NCI-H526 treated with DMSO at 0.1 percent for 48 hours (cell line): ENCODE data around the gene ZNF644.
"Not testable (repeated sequence)": the region's sequence is repeated elsewhere in the genome, so short reads cannot be mapped to it uniquely, and the experiment has no call there.

Experiments used
- DNase-seq: peaks from one replicate; lab custom pipeline; 2025; lab: John Stamatoyannopoulos, UW

Gene ZNF644

GRCh38 chr1:91021686-91022517, at the start of gene ZNF644:
ZNF644 (minus strand) TSS chr1:91022035; CDS start chr1:90982353, 39,682 bp downstream.
- DNase-seq, result peak; percentile 82

- DNase-seq, result no peak
Measured at GRCh38 chr1:91070298-91070697, 48.5 kb upstream of the ZNF644 start.

- no peak for DNase-seq
Measured at GRCh38 chr1:91066538-91066937, 44.7 kb upstream of the ZNF644 start.

- no peak for DNase-seq
Measured at GRCh38 chr1:91065337-91065736, 43.5 kb upstream of the ZNF644 start.

- not testable (repeated sequence) for DNase-seq
Measured at GRCh38 chr1:91063403-91063802, 41.6 kb upstream of the ZNF644 start.

- DNase-seq, result no peak
Measured at GRCh38 chr1:91059157-91059556, 37.3 kb upstream of the ZNF644 start.

- DNase-seq, result no peak
Measured at GRCh38 chr1:91057784-91058183, 35.9 kb upstream of the ZNF644 start.

- DNase-seq, result no peak
Measured at GRCh38 chr1:91054780-91055481, 33.1 kb upstream of the ZNF644 start.

- DNase-seq, result no peak
Measured at GRCh38 chr1:91053630-91054029, 31.8 kb upstream of the ZNF644 start.

GRCh38 chr1:91049551-91049950, 27.7 kb upstream of the ZNF644 start:
- DNase-seq, result not testable (repeated sequence)

- DNase-seq, result no peak
Measured at GRCh38 chr1:91046766-91047165, 24.9 kb upstream of the ZNF644 start.

GRCh38 chr1:91045284-91045683, 23.4 kb upstream of the ZNF644 start:
- DNase-seq, result no peak

- DNase-seq, result not testable (repeated sequence)
Measured at GRCh38 chr1:91044776-91045175, 22.9 kb upstream of the ZNF644 start.

GRCh38 chr1:91042372-91042771, 20.5 kb upstream of the ZNF644 start:
- DNase-seq, result not testable (repeated sequence)

GRCh38 chr1:91038582-91038981, 16.7 kb upstream of the ZNF644 start:
- DNase-seq, result no peak

- no peak for DNase-seq
Measured at GRCh38 chr1:91036894-91037829, 15.3 kb upstream of the ZNF644 start.

- no peak for DNase-seq
Measured at GRCh38 chr1:91032349-91032748, 10.5 kb upstream of the ZNF644 start.

GRCh38 chr1:91031081-91031480, 9.2 kb upstream of the ZNF644 start:
- DNase-seq, result no peak

GRCh38 chr1:91026777-91027176, 4.9 kb upstream of the ZNF644 start:
- no peak for DNase-seq

- DNase-seq, result peak; percentile 17
Measured at GRCh38 chr1:91026320-91026719, 4.5 kb upstream of the ZNF644 start.

- no peak for DNase-seq
Measured at GRCh38 chr1:91024481-91025119, 2.8 kb upstream of the ZNF644 start.

- no peak for DNase-seq
Measured at GRCh38 chr1:91022518-91022929, 689 bp upstream of the ZNF644 start.
